Breast epithelium (tissue), 3 donors: ENCODE data around the gene TOX2.

Experiments used
- CTCF ChIP-seq, 3 donors: fragments of 450-650 bp; IDR thresholded peaks; one replicate each; pipeline ENCODE4 v1.5.1; 2016 to 2017; ENCODE audit warnings: antibody characterized with exemption in 3 of 3, mild to moderate bottlenecking in 3 of 3, moderate library complexity in 3 of 3
- POLR2A ChIP-seq: fragments of 450-650 bp; IDR thresholded peaks from one replicate; pipeline ENCODE4 v1.6.1; 2016; ENCODE audit warnings: antibody characterized with exemption, mild to moderate bottlenecking, moderate library complexity
- POLR2AphosphoS5 ChIP-seq, 3 donors: sonication (generic); formaldehyde crosslinking; IDR thresholded peaks; one replicate each; pipeline ENCODE4 v1.6.1; 2017; ENCODE audit warnings: antibody characterized with exemption in 3 of 3

GRCh38 chr20:44010162-44010704 is 95.6 kb downstream of the TOX2 start:
- TF ChIP-seq POLR2A (no peak), CTCF (IDR thresholded peaks at IDR 0.05) (no peak), POLR2AphosphoS5 (IDR thresholded peaks at IDR 0.05) (no peak)
